ENCODE results near the gene MARK2.
"Not testable (repeated sequence)": the region's sequence is repeated elsewhere in the genome, so short reads cannot be mapped to it uniquely, and the experiment has no call there.

MARK2 gene

DNA sequence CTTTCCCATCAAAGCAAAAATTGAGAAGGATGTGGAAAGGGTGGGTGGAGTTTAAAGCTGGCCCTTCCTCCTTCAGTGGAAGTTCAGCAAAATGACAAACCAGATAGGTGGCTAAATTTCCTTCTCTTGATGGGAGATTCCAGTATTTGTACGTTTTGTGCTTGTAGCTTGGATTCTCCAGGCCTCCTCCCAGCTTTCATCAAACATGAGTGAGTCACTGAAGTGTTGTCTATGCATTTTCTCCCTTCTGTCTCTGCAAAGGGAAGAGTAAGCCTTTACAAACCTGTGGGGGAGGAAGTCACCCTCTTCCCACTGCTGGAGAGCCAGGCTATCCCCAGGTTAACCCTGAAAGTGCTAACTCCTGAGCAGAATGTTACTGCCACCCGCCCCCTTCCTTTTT is 6.4 kb downstream of the MARK2 start:
- no peak for FAIRE-seq
- no peak for DNase-seq (ENCODE audit: insufficient read length)
- TF ChIP-seq POLR2AphosphoS5 (IDR thresholded peaks at IDR 0.05; ENCODE audit: low read depth, low read length) = no peak
- TF ChIP-seq TAF1 (IDR thresholded peaks at IDR 0.05; ENCODE audit: borderline replicate concordance, low read depth, low read length) = no peak
- TF ChIP-seq POLR2A (IDR thresholded peaks at IDR 0.05; ENCODE audit: low read depth, low read length) = no peak

DNA sequence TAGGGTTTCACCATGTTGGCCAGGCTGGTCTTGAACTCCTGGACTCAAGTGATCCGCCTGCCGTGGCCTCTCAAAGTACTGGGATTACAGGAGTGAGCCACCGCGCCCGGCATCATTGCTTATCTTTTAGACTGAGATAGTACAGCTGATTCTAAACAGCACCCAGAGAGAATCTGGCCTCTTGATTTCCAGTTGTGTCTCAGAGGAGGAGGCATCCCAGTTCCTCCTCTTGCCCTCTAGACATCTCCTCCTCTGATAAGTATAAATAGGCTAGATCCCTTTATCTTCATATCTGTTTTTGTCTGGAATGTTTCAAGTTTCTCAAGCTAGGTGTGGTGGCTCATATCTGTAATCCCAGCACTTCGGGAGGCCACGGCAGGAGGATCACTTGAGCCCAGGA is 7.0 kb downstream of the MARK2 start:
- DNase-seq (ENCODE audit: insufficient read length) = no peak
- TF ChIP-seq POLR2AphosphoS5 (IDR thresholded peaks at IDR 0.05; ENCODE audit: low read depth, low read length) (no peak), TAF1 (IDR thresholded peaks at IDR 0.05; ENCODE audit: borderline replicate concordance, low read depth, low read length) (no peak), POLR2A (IDR thresholded peaks at IDR 0.05; ENCODE audit: low read depth, low read length) (no peak)
- no peak for FAIRE-seq

DNA sequence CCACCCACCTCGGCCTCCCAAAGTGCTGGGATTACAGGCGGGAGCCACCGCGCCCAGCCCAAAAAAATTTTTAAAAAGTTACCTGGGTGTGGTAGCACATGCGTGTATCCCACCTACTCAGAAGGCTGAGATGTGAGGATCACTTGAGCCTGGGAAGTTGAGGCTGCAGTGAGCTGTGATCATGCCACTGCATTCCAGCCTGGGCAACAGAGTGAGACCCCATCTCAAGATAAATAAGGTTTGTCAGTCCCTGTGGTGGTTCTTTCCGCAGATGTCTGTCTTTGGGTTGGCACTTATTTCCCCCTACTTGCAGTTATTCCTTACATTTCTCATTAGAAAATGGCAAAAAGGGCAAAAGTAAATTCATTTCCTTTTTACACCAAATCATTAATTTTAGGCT is 8.0 kb downstream of the MARK2 start:
- DNase-seq (ENCODE audit: insufficient read length) (no peak), FAIRE-seq (no peak)
- TF ChIP-seq POLR2AphosphoS5 (IDR thresholded peaks at IDR 0.05; ENCODE audit: low read depth, low read length) (no peak), POLR2A (IDR thresholded peaks at IDR 0.05; ENCODE audit: low read depth, low read length) (no peak), TAF1 (IDR thresholded peaks at IDR 0.05; ENCODE audit: borderline replicate concordance, low read depth, low read length) (no peak)

DNA sequence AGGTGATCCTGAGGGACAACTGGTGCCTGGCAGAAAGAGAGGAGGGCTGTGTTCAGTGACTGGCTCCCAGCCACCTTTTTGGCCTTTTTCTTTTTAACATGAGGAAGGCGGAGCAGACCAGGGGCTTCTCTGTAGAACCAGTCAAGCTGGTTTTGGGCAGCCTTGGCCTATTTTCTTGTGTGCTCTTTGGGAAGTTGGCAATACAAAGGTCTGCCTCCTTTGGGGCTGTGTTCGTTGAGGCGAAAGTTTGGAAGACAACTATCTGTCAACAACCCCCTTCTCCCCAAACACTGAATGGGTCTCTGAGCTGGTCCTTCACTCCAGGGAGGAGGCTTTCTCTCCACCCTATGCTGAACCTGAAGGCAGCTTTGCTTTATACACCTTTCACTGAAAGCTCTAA is 8.5 kb downstream of the MARK2 start:
- FAIRE-seq = no peak
- DNase-seq (ENCODE audit: insufficient read length) = no peak
- no peak for TF ChIP-seq POLR2AphosphoS5 (IDR thresholded peaks at IDR 0.05; ENCODE audit: low read depth, low read length)
- TF ChIP-seq TAF1 (IDR thresholded peaks at IDR 0.05; ENCODE audit: borderline replicate concordance, low read depth, low read length) = no peak
- TF ChIP-seq POLR2A (IDR thresholded peaks at IDR 0.05; ENCODE audit: low read depth, low read length) = no peak

GRCh38 chr11:63849691-63850090 is 10.8 kb downstream of the MARK2 start:
- TF ChIP-seq POLR2A (IDR thresholded peaks at IDR 0.05; ENCODE audit: low read depth, low read length) = no peak
- no peak for TF ChIP-seq POLR2AphosphoS5 (IDR thresholded peaks at IDR 0.05; ENCODE audit: low read depth, low read length)
- TF ChIP-seq TAF1 (IDR thresholded peaks at IDR 0.05; ENCODE audit: borderline replicate concordance, low read depth, low read length) = no peak
- FAIRE-seq (no peak), DNase-seq (ENCODE audit: insufficient read length) (no peak)

DNA sequence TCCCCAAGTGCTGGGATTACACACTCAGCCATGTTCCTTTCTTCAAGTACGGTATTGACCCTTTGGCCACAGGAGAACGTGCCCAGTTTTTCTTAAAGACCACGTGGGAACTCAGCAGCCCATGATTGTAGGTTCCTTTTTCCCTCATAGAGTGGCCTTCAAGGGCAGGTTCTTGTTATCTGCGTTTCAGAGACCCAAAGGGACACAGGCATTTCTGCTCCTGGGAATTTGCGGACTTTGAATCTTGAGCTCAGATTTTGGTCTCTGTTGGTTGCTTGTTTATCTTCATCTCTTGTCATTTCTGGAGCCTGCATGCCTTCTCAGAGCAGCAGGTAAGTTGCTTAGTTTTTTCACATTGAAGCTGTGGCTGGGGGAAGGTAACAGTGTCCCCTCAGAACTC is 12.0 kb downstream of the MARK2 start:
- TF ChIP-seq POLR2AphosphoS5 (IDR thresholded peaks at IDR 0.05; ENCODE audit: low read depth, low read length) (no peak), TAF1 (IDR thresholded peaks at IDR 0.05; ENCODE audit: borderline replicate concordance, low read depth, low read length) (no peak), POLR2A (IDR thresholded peaks at IDR 0.05; ENCODE audit: low read depth, low read length) (no peak)
- peak; percentile 62 for FAIRE-seq
- no peak for DNase-seq (ENCODE audit: insufficient read length)

DNA sequence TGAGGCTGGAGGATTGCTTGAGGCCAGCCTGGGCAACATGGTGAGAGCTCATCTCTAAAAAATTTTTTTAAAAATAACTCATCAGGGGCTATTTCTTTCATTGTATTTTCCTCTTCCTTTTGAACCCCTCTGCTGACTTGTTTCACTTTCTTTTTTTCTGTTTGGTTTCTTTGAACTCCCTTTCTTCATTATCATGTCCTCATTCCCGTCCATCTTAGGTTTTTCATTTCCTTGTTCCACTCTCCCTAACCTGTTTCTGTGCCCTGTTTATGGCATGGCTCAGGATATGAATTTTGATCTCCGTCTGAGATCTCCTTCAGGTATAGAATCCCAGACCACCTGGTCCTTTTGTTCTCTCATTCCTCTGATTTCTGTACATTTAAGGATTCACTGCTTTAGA is 12.5 kb downstream of the MARK2 start:
- DNase-seq (ENCODE audit: insufficient read length) (no peak), FAIRE-seq (no peak)
- TF ChIP-seq TAF1 (IDR thresholded peaks at IDR 0.05; ENCODE audit: borderline replicate concordance, low read depth, low read length) (no peak), POLR2AphosphoS5 (IDR thresholded peaks at IDR 0.05; ENCODE audit: low read depth, low read length) (no peak), POLR2A (IDR thresholded peaks at IDR 0.05; ENCODE audit: low read depth, low read length) (no peak)

DNA sequence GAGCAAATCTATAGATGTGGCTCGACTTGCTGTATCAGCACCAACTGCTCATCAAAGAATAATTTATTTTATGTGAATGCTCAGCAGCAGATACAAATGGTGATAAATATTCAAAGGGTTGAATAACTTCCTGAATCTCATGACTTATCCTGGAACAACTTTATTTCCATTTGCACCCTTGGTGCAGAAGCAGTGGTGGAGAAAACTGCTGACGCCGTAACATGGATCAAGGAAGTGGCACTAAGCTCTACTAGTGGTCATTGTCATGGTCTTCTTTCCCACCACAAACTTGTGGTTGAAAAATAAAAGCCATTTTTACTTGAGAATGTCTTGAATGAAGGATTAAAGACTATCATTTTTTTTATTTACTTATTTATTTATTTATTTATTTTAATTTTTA is 14.6 kb downstream of the MARK2 start:
- no peak for TF ChIP-seq POLR2A (IDR thresholded peaks at IDR 0.05; ENCODE audit: low read depth, low read length)
- no peak for TF ChIP-seq TAF1 (IDR thresholded peaks at IDR 0.05; ENCODE audit: borderline replicate concordance, low read depth, low read length)
- no peak for TF ChIP-seq POLR2AphosphoS5 (IDR thresholded peaks at IDR 0.05; ENCODE audit: low read depth, low read length)
- DNase-seq (ENCODE audit: insufficient read length) = no peak
- no peak for FAIRE-seq

GRCh38 chr11:63854696-63855095 is 15.8 kb downstream of the MARK2 start:
- FAIRE-seq = no peak
- no peak for TF ChIP-seq POLR2AphosphoS5 (IDR thresholded peaks at IDR 0.05; ENCODE audit: low read depth, low read length)
- no peak for TF ChIP-seq TAF1 (IDR thresholded peaks at IDR 0.05; ENCODE audit: borderline replicate concordance, low read depth, low read length)
- no peak for TF ChIP-seq POLR2A (IDR thresholded peaks at IDR 0.05; ENCODE audit: low read depth, low read length)
- DNase-seq (ENCODE audit: insufficient read length) = no peak

DNA sequence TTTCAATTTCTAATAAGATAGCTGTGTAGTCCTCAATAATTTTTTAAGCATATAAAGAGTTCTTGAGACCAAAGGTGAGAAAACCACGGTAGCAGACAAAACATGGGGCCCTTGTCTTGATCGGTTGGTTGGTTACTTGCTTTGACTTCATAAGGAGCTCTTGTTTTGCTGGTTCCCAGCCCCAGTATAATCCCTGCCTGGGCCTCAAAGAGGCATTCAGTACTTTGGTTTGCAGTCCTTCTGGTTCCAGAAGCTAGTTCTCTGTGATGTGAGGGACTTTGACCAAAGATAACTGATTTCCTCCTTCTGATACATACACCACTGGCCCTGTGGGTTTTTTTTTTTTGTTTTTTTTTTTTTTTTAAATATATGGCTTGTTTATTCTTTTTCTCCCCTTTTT is 17.1 kb downstream of the MARK2 start:
- TF ChIP-seq POLR2AphosphoS5 (IDR thresholded peaks at IDR 0.05; ENCODE audit: low read depth, low read length) (no peak), POLR2A (IDR thresholded peaks at IDR 0.05; ENCODE audit: low read depth, low read length) (no peak), TAF1 (IDR thresholded peaks at IDR 0.05; ENCODE audit: borderline replicate concordance, low read depth, low read length) (no peak)
- no peak for DNase-seq (ENCODE audit: insufficient read length)

GRCh38 chr11:63858628-63859550 is 20.0 kb downstream of the MARK2 start:
- no peak for FAIRE-seq

More for the DNA sequence above, 17.1 kb downstream of the MARK2 start:
- FAIRE-seq = no peak

DNA sequence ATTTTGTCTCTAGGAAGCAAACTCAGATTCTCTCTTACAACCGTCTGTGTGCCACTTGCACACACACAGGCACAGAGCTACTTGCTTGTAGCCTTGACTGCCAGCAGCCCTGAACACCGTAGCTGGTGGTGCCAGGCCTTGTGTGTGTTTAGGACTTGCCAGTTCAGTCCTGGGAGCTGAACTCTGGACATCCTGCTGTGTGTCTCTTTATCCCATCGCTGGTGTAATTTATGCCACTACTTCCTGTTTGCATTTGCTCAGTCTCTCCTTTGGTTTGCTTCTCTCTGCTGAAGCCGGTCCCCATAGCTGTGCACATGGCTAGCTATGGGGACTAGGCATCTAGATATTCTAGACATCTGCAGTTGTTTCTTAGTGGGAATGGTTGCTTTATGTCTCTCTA is 24.0 kb downstream of the MARK2 start:
- DNase-seq (ENCODE audit: insufficient read length) (no peak), FAIRE-seq (no peak)
- TF ChIP-seq POLR2A (IDR thresholded peaks at IDR 0.05; ENCODE audit: low read depth, low read length) (no peak), TAF1 (IDR thresholded peaks at IDR 0.05; ENCODE audit: borderline replicate concordance, low read depth, low read length) (no peak), POLR2AphosphoS5 (IDR thresholded peaks at IDR 0.05; ENCODE audit: low read depth, low read length) (no peak)

More at GRCh38 chr11:63858628-63859550, 20.0 kb downstream of the MARK2 start:
- no peak for TF ChIP-seq POLR2AphosphoS5 (IDR thresholded peaks at IDR 0.05; ENCODE audit: low read depth, low read length)
- no peak for TF ChIP-seq POLR2A (IDR thresholded peaks at IDR 0.05; ENCODE audit: low read depth, low read length)
- DNase-seq (ENCODE audit: insufficient read length) = no peak

- DNase-seq (ENCODE audit: insufficient read length) = not testable (repeated sequence)
Measured at GRCh38 chr11:63863620-63864019, 24.7 kb downstream of the MARK2 start.

More at GRCh38 chr11:63863620-63864019, 24.7 kb downstream of the MARK2 start:
- FAIRE-seq = not testable (repeated sequence)
